B cell (primary cell): Measurements from ENCODE around the gene L3MBTL4. TPM values are rescaled to one million over a fixed set of nuclear protein-coding genes. Genes with fewer than 3 reads are reported as not detected.

Experiments used
- ATAC-seq: fragments of 200-7000 bp; cut with Tn5 transposase; one replicate; pipeline ENCODE4 v1.10.0; 2021; ENCODE audit warnings: low read depth, mild to moderate bottlenecking, moderate number of reproducible peaks, moderate library complexity
- CTCF ChIA-PET: fragments of 350-600 bp; sonication (Branson Sonifier 250); formaldehyde crosslinking; loops from one replicate; lab custom pipeline; 2021; ENCODE audit warnings: antibody characterized with exemption, inconsistent platforms; lab: Charles Lee
- POLR2A ChIA-PET: fragments of 350-600 bp; sonication (Branson Sonifier 250); formaldehyde crosslinking; loops from one replicate; lab custom pipeline; 2021; ENCODE audit warnings: antibody characterized with exemption; lab: Charles Lee
- DNase-seq: peaks from one replicate; pipeline ENCODE4 v3.0.0; 2013
- H2AFZ ChIP-seq: 2 replicates; pipeline ENCODE4 v1.6.1; 2012; ENCODE audit warnings: mild to moderate bottlenecking, low read depth, low read length; ENCODE audit not compliant: insufficient read depth, poor library complexity, severe bottlenecking
- H3K27ac ChIP-seq, 2 donors: 1 replicate in 1 of 2; 2 replicates in 1 of 2; pipeline ENCODE4 v1.5.1; 2012 to 2013; ENCODE audit warnings: low read length in 2 of 2, mild to moderate bottlenecking in 2 of 2, moderate library complexity in 1 of 2
- H3K27me3 ChIP-seq, 4 experiments: fragments of 200-600 bp in 1 of 4; sonication (generic) in 1 of 4; replicated peaks in 1 of 4; 1 replicate in 2 of 4; 2 replicates in 2 of 4; pipeline versions ENCODE4 v1.6.1 to v1.7.0; 2013 to 2016; ENCODE audit warnings: low read length in 3 of 4, mild to moderate bottlenecking in 2 of 4, mixed read lengths in 1 of 4, moderate library complexity in 1 of 4; ENCODE audit not compliant: insufficient read depth in 4 of 4, control insufficient read depth in 3 of 4; ENCODE audit errors: control extremely low read depth in 1 of 4
- H3K36me3 ChIP-seq, 2 experiments: replicated peaks in 1 of 2; 1 replicate in 1 of 2; 2 replicates in 1 of 2; pipeline versions ENCODE4 v1.6.1 to v1.7.1; 2013; ENCODE audit warnings: low read length in 1 of 2; ENCODE audit not compliant: insufficient read depth in 2 of 2, control insufficient read depth in 1 of 2; ENCODE audit errors: control extremely low read depth in 1 of 2, extremely low read depth in 1 of 2
- H3K4me1 ChIP-seq, 2 donors: fragments of 200-600 bp in 1 of 2; sonication (generic) in 1 of 2; 1 replicate in 1 of 2; 2 replicates in 1 of 2; pipeline versions ENCODE4 v1.5.1 to v1.6.1; 2013 to 2017; ENCODE audit warnings: low read length in 2 of 2; ENCODE audit not compliant: control insufficient read depth in 2 of 2, insufficient read depth in 2 of 2
- H3K4me2 ChIP-seq: replicated peaks from 2 replicates; pipeline ENCODE3; 2012; ENCODE audit warnings: mild to moderate bottlenecking, low read depth, low read length; ENCODE audit not compliant: poor library complexity, severe bottlenecking
- H3K4me3 ChIP-seq, 5 experiments: fragments of 200-600 bp in 1 of 5; sonication (generic) in 1 of 5; 1 replicate in 3 of 5; 2 replicates in 2 of 5; pipeline versions ENCODE4 v1.5.1 to v1.7.0; 2011 to 2016; ENCODE audit warnings: low read length in 4 of 5, mild to moderate bottlenecking in 4 of 5, low read depth in 2 of 5, control low read depth in 1 of 5, moderate library complexity in 1 of 5; ENCODE audit not compliant: insufficient read depth in 1 of 5; ENCODE audit errors: control extremely low read depth in 1 of 5, extremely low read depth in 1 of 5
- H3K79me2 ChIP-seq: fragments of 200-600 bp; sonication (generic); one replicate; pipeline ENCODE4 v1.6.0; 2016; ENCODE audit warnings: low read length; ENCODE audit not compliant: control insufficient read depth, insufficient read depth
- H3K9ac ChIP-seq: fragments of 200-600 bp; sonication (generic); 2 replicates; pipeline ENCODE4 v1.6.1; 2017; ENCODE audit warnings: mild to moderate bottlenecking, low read length, moderate library complexity
- H3K9me3 ChIP-seq, 3 donors: one replicate each; pipeline versions ENCODE4 v1.6.1 to v1.7.1; 2013; ENCODE audit warnings: low read length in 2 of 3; ENCODE audit not compliant: control insufficient read depth in 2 of 3, insufficient read depth in 1 of 3; ENCODE audit errors: control extremely low read depth in 1 of 3
- H4K20me1 ChIP-seq: 2 replicates; pipeline ENCODE4 v1.6.0; 2012; ENCODE audit warnings: mild to moderate bottlenecking, low read length; ENCODE audit not compliant: insufficient read depth, control insufficient read depth, poor library complexity, severe bottlenecking
- H3K27ac Mint-ChIP-seq: one replicate; pipeline ENCODE4 v1.8.0; 2021; ENCODE audit warnings: mixed read lengths
- H3K27me3 Mint-ChIP-seq: one replicate; pipeline ENCODE4 v1.8.0; 2021; ENCODE audit warnings: mixed read lengths
- H3K4me1 Mint-ChIP-seq: one replicate; pipeline ENCODE4 v1.8.0; 2021; ENCODE audit warnings: mixed read lengths
- H3K4me3 Mint-ChIP-seq: one replicate; pipeline ENCODE4 v1.8.0; 2021; ENCODE audit warnings: mixed read lengths
- H3K9me3 Mint-ChIP-seq: one replicate; pipeline ENCODE4 v1.8.0; 2022; ENCODE audit warnings: mixed read lengths; ENCODE audit not compliant: insufficient read depth
- CTCF ChIP-seq: fragments of 200-600 bp; IDR thresholded peaks from one replicate; pipeline ENCODE4 v1.8.0; 2022; ENCODE audit warnings: antibody characterized with exemption, mild to moderate bottlenecking
- EZH2 ChIP-seq: IDR thresholded peaks from 2 replicates; pipeline ENCODE4 v1.6.1; 2012; ENCODE audit warnings: borderline replicate concordance, low read depth, mild to moderate bottlenecking, moderate library complexity, low read length; ENCODE audit not compliant: insufficient read depth, poor library complexity, severe bottlenecking
- WGBS: methylation state at CpG from one replicate; pipeline ENCODE4 v1.1.5; 2013; ENCODE audit warnings: missing lambda C conversion rate; ENCODE audit not compliant: insufficient coverage; 5-methylcytosine and 5-hydroxymethylcytosine counted together
- intact Hi-C: fragments of 100-400 bp; cut with micrococcal nuclease; formaldehyde crosslinking; loops from one replicate; pipeline ENCODE4 v1.10.0; 2022
- polyA plus RNA-seq: library from polyadenylated mRNA; depleted of rRNA; stranded (reverse); fragments of >200 nt; gene quantifications from 2 replicates; pipeline ENCODE4 v1.2.3, GENCODE V29; 2012
- total RNA-seq, 2 donors: library from RNA; stranded (reverse); fragments of 120-200 nt in 1 of 2; gene quantifications; 1 replicate in 1 of 2; 2 replicates in 1 of 2; pipeline versions ENCODE4 v1.2.3 to v1.2.4, GENCODE V29; 2013 to 2022

The L3MBTL4 gene
- total and polyA plus RNA-seq, 2 donors (not counting 1 experiment from before 2014, with no cell fraction given): 3.0 to 11.9 TPM

- Histone ChIP-seq H3K9me3 (no peaks in the 10 kb centered on the region), H3K4me1 (no peaks in the 10 kb centered on the region), H3K27ac (no peak overlapping the region), H3K36me3 (peaks cover 0 to 4% of the 10 kb centered on the region in 2 experiments), H2AFZ (no peak overlapping the region), H3K4me3 (no peak overlapping the region), H3K9ac (no peak overlapping the region), H4K20me1 (no peaks in the 10 kb centered on the region), H3K4me2 (no peak overlapping the region), H3K27me3 (no peaks in the 10 kb centered on the region), H3K79me2 (no peaks in the 10 kb centered on the region)
- ATAC-seq: no peak
- Mint-ChIP-seq H3K4me1 (no peaks in the 10 kb centered on the region), H3K27me3 (no peaks in the 10 kb centered on the region), H3K9me3 (no peaks in the 10 kb centered on the region), H3K4me3 (no peak overlapping the region), H3K27ac (no peak overlapping the region)
- intact Hi-C loops: no loop called here
- DNase-seq: no peak
- ChIA-PET CTCF (no interaction called here), POLR2A (no interaction called here)
- TF ChIP-seq EZH2 (no peak), CTCF (no peak)
Observed at GRCh38 chr18:6204476-6204875, 210.2 kb downstream of the L3MBTL4 start.

GRCh38 chr18:6203791-6204190 is 210.9 kb downstream of the L3MBTL4 start:
- ATAC-seq: no peak
- Histone ChIP-seq H3K27me3 (no peaks in the 10 kb centered on the region), H3K36me3 (peaks cover 0 to 4% of the 10 kb centered on the region in 2 experiments), H4K20me1 (no peaks in the 10 kb centered on the region), H3K27ac (no peak overlapping the region), H3K4me1 (no peaks in the 10 kb centered on the region), H3K4me2 (no peak overlapping the region), H3K79me2 (no peaks in the 10 kb centered on the region), H2AFZ (no peak overlapping the region), H3K4me3 (no peak overlapping the region), H3K9me3 (no peaks in the 10 kb centered on the region), H3K9ac (no peak overlapping the region)
- ChIA-PET CTCF (no interaction called here), POLR2A (no interaction called here)
- intact Hi-C loops: no loop called here
- no peak overlapping the region for H3K27ac Mint-ChIP-seq
- no peak overlapping the region for H3K4me3 Mint-ChIP-seq
- H3K4me1 Mint-ChIP-seq: no peaks in the 10 kb centered on the region
- H3K9me3 Mint-ChIP-seq: no peaks in the 10 kb centered on the region
- H3K27me3 Mint-ChIP-seq: no peaks in the 10 kb centered on the region
- DNase-seq: no peak
- TF ChIP-seq CTCF (no peak), EZH2 (no peak)
- 69% methylated on average over 3 of the region's 3 CpGs for WGBS
